Tracheal epithelial cell (primary cell): ENCODE results near the gene TEX36. TPM values are rescaled to one million over a fixed set of nuclear protein-coding genes. Genes with fewer than 3 reads are reported as not detected.

Source experiments
- total RNA-seq: library from RNA; depleted of rRNA; stranded (reverse); fragments of >200 nt; gene quantifications from 2 replicates; pipeline ENCODE4 v1.2.1, GENCODE V29; 2014

Gene TEX36
- not detected in 2 replicates for total RNA-seq

GRCh38 chr10:125683063-125683462, at the start of gene TEX36:
TSS of gene TEX36 (minus strand) at chr10:125683163. CDS start at chr10:125682989, 174 bp downstream.

GRCh38 chr10:125719173-125720001, 36.4 kb upstream of the TEX36 start, which contains the start of gene EDRF1:
TSS of gene EDRF1 (plus strand) at chr10:125719709. CDS start at chr10:125719808, 99 bp downstream.

Other genes starting within 250 kb of the TEX36 start
- 11.3 and 13.9 TPM in 2 replicates for gene EDRF1, start 36.5 kb upstream of the TEX36 start, total RNA-seq
- not detected in 2 replicates for gene MMP21, start 92.7 kb upstream of the TEX36 start, total RNA-seq
- gene UROS, start 140.1 kb upstream of the TEX36 start, total RNA-seq = 26.6 and 33.0 TPM in 2 replicates
- 38.6 and 46.0 TPM in 2 replicates for gene BCCIP, start 140.4 kb upstream of the TEX36 start, total RNA-seq
- gene DHX32, start 198.1 kb upstream of the TEX36 start, total RNA-seq = 48.6 and 52.5 TPM in 2 replicates
- 1.7 and 7.5 TPM in 2 replicates for gene FANK1, start 213.4 kb upstream of the TEX36 start, total RNA-seq